Hematopoietic multipotent progenitor cell (in vitro differentiated cells): ENCODE data around the gene RUBCN. TPM values are rescaled to one million over a fixed set of nuclear protein-coding genes. Genes with fewer than 3 reads are reported as not detected.
"Not testable (repeated sequence)": the region's sequence is repeated elsewhere in the genome, so short reads cannot be mapped to it uniquely, and the experiment has no call there.

ENCODE experiments used
- DNase-seq, 3 donors: peaks; one replicate each; pipeline ENCODE4 v3.0.0-alpha.2; 2011 to 2015; ENCODE audit warnings: low read depth in 2 of 3, low spot score in 2 of 3
- total RNA-seq: library from RNA; depleted of rRNA; stranded (reverse); fragments of >200 nt; gene quantifications from one replicate; pipeline ENCODE4 v1.2.3, GENCODE V29; 2012

Gene RUBCN
- total RNA-seq, 1 donor = 32.9 TPM

- DNase-seq = not testable (repeated sequence)
These were observed 75.4 kb downstream of the RUBCN start for GRCh38 chr3:197661234-197661834.

DNA sequence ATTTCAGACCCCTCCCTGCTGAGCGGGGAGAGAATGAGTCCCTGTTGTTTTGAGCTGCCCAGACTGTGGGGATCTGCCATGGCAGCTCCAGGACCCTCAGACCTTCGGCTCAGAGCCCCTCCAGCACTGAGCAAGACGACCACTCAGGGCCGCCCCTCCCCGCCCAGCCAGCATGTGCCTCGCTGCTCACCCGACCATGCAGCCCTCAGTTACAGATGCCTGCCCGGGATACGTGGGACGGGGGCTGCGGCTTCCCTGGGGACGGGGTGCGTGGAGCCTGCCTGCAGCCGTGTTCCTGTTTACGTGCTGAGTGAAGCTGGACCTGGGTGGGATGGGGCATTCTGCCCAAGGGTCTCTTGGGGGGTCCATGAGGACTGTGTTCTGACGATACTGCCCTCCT, 77.0 kb downstream of the RUBCN start:
- DNase-seq = not testable (repeated sequence)

GRCh38 chr3:197659144-197659543, 77.6 kb downstream of the RUBCN start:
- DNase-seq = not testable (repeated sequence)

- not testable (repeated sequence) for DNase-seq
These were observed 78.0 kb downstream of the RUBCN start for GRCh38 chr3:197658706-197659105.

GRCh38 chr3:197657541-197658292, 79.0 kb downstream of the RUBCN start:
- not testable (repeated sequence) for DNase-seq

DNA sequence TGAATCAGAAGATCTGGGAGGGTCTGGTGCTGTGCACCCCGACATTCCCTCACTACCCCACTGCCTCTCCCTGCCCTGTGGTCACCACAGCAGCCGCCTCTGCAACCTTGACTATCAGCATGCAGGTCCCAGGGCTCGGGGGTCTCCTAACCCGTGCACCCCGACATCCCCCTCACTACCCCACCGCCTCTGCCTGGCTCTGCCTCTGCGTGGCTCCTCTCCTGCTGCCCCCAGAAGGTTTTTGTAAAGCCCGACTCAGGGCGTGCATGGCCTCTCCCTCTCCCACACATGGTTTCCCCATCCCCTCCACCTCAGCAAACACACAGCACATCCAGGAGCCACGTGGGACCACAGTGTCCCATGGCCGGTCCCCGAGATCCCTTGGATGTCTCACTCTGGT, 79.7 kb downstream of the RUBCN start:
- not testable (repeated sequence) for DNase-seq

DNA sequence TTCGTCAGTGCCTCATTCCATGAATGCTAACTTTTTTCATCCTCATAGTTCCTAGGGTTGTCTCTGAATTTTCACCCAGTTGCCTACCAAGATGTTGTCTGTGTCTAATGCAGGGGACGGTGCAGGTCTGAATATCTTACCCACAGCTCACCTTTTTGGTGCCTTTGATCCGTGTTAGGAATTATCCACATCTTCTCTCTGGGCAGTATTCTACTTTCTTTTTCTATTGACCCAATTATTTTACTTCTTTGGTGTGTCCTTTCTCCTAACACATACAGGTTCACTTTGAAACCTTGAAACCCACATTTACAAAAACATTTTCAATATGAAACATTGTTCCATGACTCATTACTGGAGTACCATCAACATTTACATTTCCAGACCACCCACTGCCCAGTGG, 80.6 kb downstream of the RUBCN start:
- not testable (repeated sequence) for DNase-seq

DNA sequence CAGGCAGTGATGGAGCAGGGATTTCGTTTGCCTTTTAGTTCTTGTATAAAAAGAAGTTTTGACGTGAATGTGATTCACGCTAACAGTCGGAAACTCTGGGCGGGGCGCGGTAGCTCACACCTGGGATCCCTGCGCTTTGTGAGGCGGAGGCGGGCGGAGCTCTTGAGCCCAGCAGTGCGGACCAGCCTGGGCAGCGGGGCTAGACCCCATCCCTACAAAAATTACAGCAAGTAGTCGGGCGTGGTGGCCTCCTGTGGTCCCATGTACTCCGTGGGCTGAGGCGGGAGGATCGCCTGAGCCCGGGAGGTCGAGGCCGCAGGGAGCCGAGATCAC, 81.7 kb downstream of the RUBCN start:
- not testable (repeated sequence) for DNase-seq

DNA sequence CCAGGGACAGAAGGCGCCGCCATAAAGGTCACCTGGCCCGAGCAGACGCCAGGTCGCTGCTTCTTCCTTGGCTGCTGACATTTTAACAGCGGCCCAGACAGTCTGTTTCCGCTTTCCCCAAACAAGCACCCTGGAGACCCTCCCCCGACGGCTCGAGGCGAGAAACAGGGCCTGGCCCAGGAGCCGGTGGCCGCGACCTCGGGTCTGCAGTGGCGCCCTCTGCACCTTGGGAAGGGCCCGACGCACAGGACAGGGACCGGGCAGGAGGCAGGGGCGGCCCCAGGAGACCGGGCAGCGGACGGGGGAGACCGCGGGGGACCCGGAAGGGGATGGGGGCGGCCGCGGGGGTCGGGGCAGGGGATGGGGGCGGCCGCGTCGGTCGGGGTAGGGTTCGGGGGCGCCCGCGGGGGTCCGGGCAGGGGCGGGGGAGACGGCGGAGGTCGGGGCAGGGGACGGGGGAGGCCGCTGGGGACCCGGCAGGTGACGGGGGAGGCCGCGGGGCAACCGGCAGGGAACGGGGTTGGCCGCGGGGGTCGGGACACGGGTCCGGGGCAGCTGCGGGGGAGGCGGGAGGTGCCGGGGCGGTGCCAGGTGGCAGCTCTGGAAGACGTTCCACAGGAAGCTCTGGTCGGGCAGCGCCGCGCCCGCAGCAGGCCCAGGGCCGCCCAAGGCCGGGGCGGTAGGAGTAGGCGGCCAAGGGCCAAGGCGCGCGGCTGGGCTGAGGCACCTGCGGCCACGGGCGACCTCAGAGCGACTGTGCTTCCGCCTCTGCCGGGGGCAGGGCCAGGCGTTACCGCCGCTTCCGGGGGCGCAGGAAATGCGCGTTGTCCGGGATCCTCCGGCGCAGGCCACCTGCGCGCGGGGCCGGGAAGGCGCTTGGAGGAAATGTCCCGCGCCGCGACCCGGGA, 82.4 kb downstream of the RUBCN start:
- DNase-seq = peak; percentile 9 to 41 (median 18)

- not testable (repeated sequence) for DNase-seq
These were observed 83.8 kb downstream of the RUBCN start for GRCh38 chr3:197652860-197653259.

- DNase-seq = not testable (repeated sequence)
These were observed 89.1 kb downstream of the RUBCN start for GRCh38 chr3:197647649-197648048.

GRCh38 chr3:197647191-197647590, 89.5 kb downstream of the RUBCN start:
- not testable (repeated sequence) for DNase-seq

- not testable (repeated sequence) for DNase-seq
These were observed 90.4 kb downstream of the RUBCN start for GRCh38 chr3:197646294-197646693.

- not testable (repeated sequence) for DNase-seq
These were observed 99.1 kb downstream of the RUBCN start for GRCh38 chr3:197637556-197637955.

GRCh38 chr3:197631989-197632388, 104.7 kb downstream of the RUBCN start:
- not testable (repeated sequence) for DNase-seq

GRCh38 chr3:197630766-197631165, 105.9 kb downstream of the RUBCN start:
- not testable (repeated sequence) for DNase-seq

GRCh38 chr3:197629286-197629685, 107.4 kb downstream of the RUBCN start:
- DNase-seq = not testable (repeated sequence)

GRCh38 chr3:197627772-197628523, 108.8 kb downstream of the RUBCN start:
- peak; percentile 75 to 90 (median 84) for DNase-seq

GRCh38 chr3:197627158-197627771, 109.4 kb downstream of the RUBCN start:
- DNase-seq = not testable (repeated sequence)
